Omental fat pad (tissue), 4 donors: ENCODE measurements around the gene EXOSC1. TPM values are rescaled to one million over a fixed set of nuclear protein-coding genes. Genes with fewer than 3 reads are reported as not detected.

Experiments used
- ATAC-seq: fragments of 150-250 bp; one replicate; pipeline ENCODE4 v1.9.1; 2016; ENCODE audit warnings: mild to moderate bottlenecking, moderate library complexity; ENCODE audit not compliant: low FRiP score
- DNase-seq: peaks from one replicate; pipeline ENCODE4 v3.0.0-alpha.2; 2019; ENCODE audit warnings: low spot score
- CTCF ChIP-seq, 3 donors: fragments of 450-650 bp; IDR thresholded peaks; one replicate each; pipeline ENCODE4 v1.5.1; 2016 to 2017; ENCODE audit warnings: antibody characterized with exemption in 3 of 3, mild to moderate bottlenecking in 3 of 3, moderate library complexity in 2 of 3
- total RNA-seq, 4 donors: library from RNA; depleted of rRNA; stranded (reverse); fragments of >200 nt; gene quantifications; one replicate each; pipeline ENCODE4 v1.1.0, GENCODE V29; 2016

Gene EXOSC1
- total RNA-seq, 4 donors from 2014 or later: 17.4 to 25.9 (median 21.3) TPM

- no peak for ATAC-seq
- DNase-seq: no peak
- TF ChIP-seq CTCF (IDR thresholded peaks at IDR 0.05): no peak
These were observed 13.3 kb upstream of the EXOSC1 start for GRCh38 chr10:97459111-97459510.

GRCh38 chr10:97456686-97457065 is 10.9 kb upstream of the EXOSC1 start:
- ATAC-seq: no peak
- TF ChIP-seq CTCF (IDR thresholded peaks at IDR 0.05): no peak
- DNase-seq: no peak

GRCh38 chr10:97456034-97456685 is 10.4 kb upstream of the EXOSC1 start:
- TF ChIP-seq CTCF (IDR thresholded peaks at IDR 0.05): no peak
- DNase-seq (no peak), ATAC-seq (no peak)

- DNase-seq (no peak), ATAC-seq (peak; percentile 31)
- no peak for TF ChIP-seq CTCF (IDR thresholded peaks at IDR 0.05)
These were observed 8.7 kb upstream of the EXOSC1 start for GRCh38 chr10:97454330-97455036.

GRCh38 chr10:97452352-97452751 is 6.5 kb upstream of the EXOSC1 start:
- no peak for ATAC-seq
- no peak for DNase-seq
- no peak for TF ChIP-seq CTCF (IDR thresholded peaks at IDR 0.05)

- DNase-seq (no peak), ATAC-seq (no peak)
- no peak for TF ChIP-seq CTCF (IDR thresholded peaks at IDR 0.05)
These were observed 5.8 kb upstream of the EXOSC1 start for GRCh38 chr10:97451605-97452004.

- no peak for ATAC-seq
- DNase-seq: no peak
- no peak for TF ChIP-seq CTCF (IDR thresholded peaks at IDR 0.05)
These were observed 5.0 kb upstream of the EXOSC1 start for GRCh38 chr10:97450828-97451227.
